Fibroblast of lung (primary cell): ENCODE results near the gene IVD. TPM values are rescaled to one million over a fixed set of nuclear protein-coding genes. Genes with fewer than 3 reads are reported as not detected.

Experiments
- DNase-seq, 2 donors: peaks; one replicate each; pipeline versions ENCODE4 v3.0.0 to v3.0.0-alpha.2; 2010; ENCODE audit warnings: low read depth in 2 of 2
- H2AFZ ChIP-seq: 2 replicates; pipeline ENCODE4 v1.5.1; 2012; ENCODE audit warnings: low read length, control low read depth, inconsistent platforms
- H3K27ac ChIP-seq: 2 replicates; pipeline ENCODE4 v1.5.1; 2011; ENCODE audit warnings: low read length, control low read depth; ENCODE audit not compliant: insufficient read depth
- H3K27me3 ChIP-seq: 2 replicates; pipeline ENCODE4 v1.5.1; 2011; ENCODE audit warnings: mild to moderate bottlenecking, low read length; ENCODE audit not compliant: control insufficient read depth, insufficient read depth
- H3K36me3 ChIP-seq: 2 replicates; pipeline ENCODE4 v1.5.1; 2011; ENCODE audit warnings: low read length; ENCODE audit not compliant: control insufficient read depth, insufficient read depth
- H3K4me1 ChIP-seq: 2 replicates; pipeline ENCODE4 v1.5.1; 2011; ENCODE audit warnings: low read length; ENCODE audit not compliant: control insufficient read depth, insufficient read depth; ENCODE audit errors: extremely low read depth
- H3K4me2 ChIP-seq: 2 replicates; pipeline ENCODE4 v1.5.1; 2011; ENCODE audit warnings: low read length, control low read depth; ENCODE audit not compliant: insufficient read depth; ENCODE audit errors: extremely low read depth
- H3K4me3 ChIP-seq, 4 experiments: fragments of 200-600 bp in 1 of 4; sonication (generic) in 1 of 4; replicated peaks in 1 of 4; 2 replicates each; pipeline ENCODE4 v1.5.1; 2011 to 2016; ENCODE audit warnings: low read length in 4 of 4, low read depth in 3 of 4, mild to moderate bottlenecking in 3 of 4, control low read depth in 2 of 4, inconsistent platforms in 1 of 4, mixed read lengths in 1 of 4; ENCODE audit not compliant: insufficient read depth in 1 of 4; ENCODE audit errors: control extremely low read depth in 1 of 4
- H3K79me2 ChIP-seq: 2 replicates; pipeline ENCODE4 v1.5.1; 2012; ENCODE audit warnings: mild to moderate bottlenecking, low read length, inconsistent platforms; ENCODE audit not compliant: control insufficient read depth, insufficient read depth
- H3K9ac ChIP-seq: 2 replicates; pipeline ENCODE4 v1.5.1; 2011; ENCODE audit warnings: mild to moderate bottlenecking, low read length, control low read depth; ENCODE audit not compliant: insufficient read depth
- H3K9me3 ChIP-seq: 2 replicates; pipeline ENCODE4 v1.5.1; 2012; ENCODE audit warnings: low read depth, low read length; ENCODE audit not compliant: control insufficient read depth, insufficient read depth
- H4K20me1 ChIP-seq: 2 replicates; pipeline ENCODE4 v1.5.1; 2011; ENCODE audit warnings: low read length; ENCODE audit not compliant: control insufficient read depth, insufficient read depth; ENCODE audit errors: extremely low read depth
- CTCF ChIP-seq, 2 donors: IDR thresholded peaks in 1 of 2; conservative IDR thresholded peaks in 1 of 2; 1 replicate in 1 of 2; 2 replicates in 1 of 2; pipeline ENCODE4 v1.5.1; 2011 to 2012; ENCODE audit warnings: low read length in 2 of 2, control low read depth in 1 of 2, inconsistent platforms in 1 of 2, low read depth in 1 of 2, mild to moderate bottlenecking in 1 of 2
- EZH2 ChIP-seq: IDR thresholded peaks from 2 replicates; pipeline ENCODE4 v1.5.1; 2012; ENCODE audit warnings: low read length, control low read depth, mild to moderate bottlenecking; ENCODE audit errors: missing control alignments
- polyA plus RNA-seq, 2 donors: library from polyadenylated mRNA; depleted of rRNA in 1 of 2; stranded (reverse) in 1 of 2; unstranded in 1 of 2; fragments of >200 nt; gene quantifications; 2 replicates each; pipeline ENCODE4 v1.2.1, GENCODE V29; 2011 to 2012; ENCODE audit warnings: missing spikeins in 1 of 2
- total RNA-seq: library from RNA; depleted of rRNA; stranded (reverse); fragments of >200 nt; gene quantifications from 2 replicates; pipeline ENCODE4 v1.2.1, GENCODE V29; 2014

IVD gene
- total and polyA plus RNA-seq, 2 donors (not counting 1 experiment from before 2014, with no cell fraction given) = 37.9 to 61.8 TPM

DNA sequence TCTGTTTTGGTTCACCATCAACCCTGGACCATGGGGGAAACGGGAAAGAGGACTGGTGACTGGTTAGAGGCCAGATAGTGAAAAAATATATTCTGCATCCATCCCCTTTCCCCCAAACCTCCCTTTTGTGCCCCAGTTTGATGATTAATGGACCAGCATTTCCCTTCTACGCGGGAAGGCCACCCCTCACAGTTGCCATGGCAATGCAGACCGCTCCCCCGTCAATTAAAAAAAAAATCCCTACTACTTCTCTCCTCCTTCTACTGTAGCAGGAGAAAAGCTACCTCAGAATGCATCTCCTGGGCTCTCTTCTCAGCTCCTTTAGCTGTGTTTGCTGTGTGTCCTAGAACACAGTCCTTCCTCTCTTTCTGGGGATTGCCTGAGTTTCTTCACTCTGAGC lies 39.1 kb downstream of the IVD start:
- Histone ChIP-seq H3K79me2 (peaks cover 10% of the 10 kb centered on the region), H3K27ac (no peak overlapping the region), H4K20me1 (peaks cover 3% of the 10 kb centered on the region), H2AFZ (no peak overlapping the region), H3K4me1 (peaks cover 15% of the 10 kb centered on the region), H3K4me2 (no peak overlapping the region), H3K27me3 (peaks cover 5% of the 10 kb centered on the region), H3K36me3 (no peaks in the 10 kb centered on the region), H3K9me3 (no peaks in the 10 kb centered on the region), H3K4me3 (no peak overlapping the region), H3K9ac (no peak overlapping the region)
- DNase-seq = no peak
- TF ChIP-seq CTCF (conservative IDR thresholded peaks at IDR 0.05 in 1 of 2, IDR thresholded peaks at IDR 0.05 in 1 of 2; ENCODE audit: low read depth in 1 of 2, low read length in 2 of 2) (no peak), EZH2 (no peak)

DNA sequence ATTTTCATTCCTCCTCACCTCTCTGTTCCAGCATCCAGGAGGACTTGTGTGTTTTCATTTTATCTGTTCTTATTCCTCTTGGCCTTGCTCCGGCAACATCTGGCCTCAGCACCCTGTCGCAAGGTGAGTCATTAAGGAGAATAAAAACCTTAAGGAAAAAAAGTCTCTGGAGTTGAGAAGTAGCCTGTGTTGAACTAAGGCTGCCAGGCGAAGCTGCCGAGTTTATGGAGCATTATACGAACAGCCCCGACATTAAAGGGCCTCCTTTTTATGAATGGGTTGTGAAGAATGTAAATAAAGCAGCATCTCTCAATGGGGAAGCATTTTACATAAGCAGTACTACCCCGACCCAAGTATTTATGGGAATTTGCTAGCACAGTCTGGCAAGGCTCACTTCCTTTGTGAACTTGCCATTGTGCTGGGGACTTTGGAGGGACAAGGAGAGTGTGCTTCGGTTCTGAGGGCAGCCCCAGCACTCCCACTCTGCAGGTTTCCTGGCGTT lies 39.9 kb downstream of the IVD start:
- H3K36me3 ChIP-seq = no peaks in the 10 kb centered on the region
- H3K9me3 ChIP-seq = no peaks in the 10 kb centered on the region
- H3K79me2 ChIP-seq = peaks cover 10% of the 10 kb centered on the region
- H2AFZ ChIP-seq = no peak overlapping the region
- H3K4me1 ChIP-seq = peaks cover 8% of the 10 kb centered on the region
- H4K20me1 ChIP-seq = peaks cover 3% of the 10 kb centered on the region
- peak; percentile 55 to 77 for DNase-seq
- peak overlapping the region; percentile 75 for H3K4me2 ChIP-seq
- no peaks in the 10 kb centered on the region for H3K27me3 ChIP-seq
- H3K27ac ChIP-seq = no peak overlapping the region
- H3K4me3 ChIP-seq = no peak overlapping the region
- no peak for TF ChIP-seq CTCF (conservative IDR thresholded peaks at IDR 0.05 in 1 of 2, IDR thresholded peaks at IDR 0.05 in 1 of 2; ENCODE audit: low read depth in 1 of 2, low read length in 2 of 2)
- no peak for TF ChIP-seq EZH2
- no peak overlapping the region for H3K9ac ChIP-seq

- peaks cover 3% of the 10 kb centered on the region for H4K20me1 ChIP-seq
- no peak for DNase-seq
These were observed 40.5 kb downstream of the IVD start for GRCh38 chr15:40446144-40446543.

More at GRCh38 chr15:40446144-40446543, 40.5 kb downstream of the IVD start:
- Histone ChIP-seq H3K79me2 (peaks cover 10% of the 10 kb centered on the region), H3K27ac (no peak overlapping the region), H3K27me3 (no peaks in the 10 kb centered on the region), H3K9ac (no peak overlapping the region), H3K4me3 (no peak overlapping the region), H3K9me3 (no peaks in the 10 kb centered on the region), H3K36me3 (no peaks in the 10 kb centered on the region), H3K4me2 (no peak overlapping the region), H2AFZ (no peak overlapping the region), H3K4me1 (peaks cover 8% of the 10 kb centered on the region)
- no peak for TF ChIP-seq CTCF (conservative IDR thresholded peaks at IDR 0.05 in 1 of 2, IDR thresholded peaks at IDR 0.05 in 1 of 2; ENCODE audit: low read depth in 1 of 2, low read length in 2 of 2)
- TF ChIP-seq EZH2 = no peak
